ENCODE measurements around the gene IER5L. TPM values are rescaled to one million over a fixed set of nuclear protein-coding genes. Genes with fewer than 3 reads are reported as not detected.
A peak's percentile ranks its signal among the peaks of the same experiment; 100 is the strongest.

IER5L gene
- total and polyA plus RNA-seq, 9 of the 15 experiments (the other 6 are each of a cell fraction or from before 2014, with no cell fraction given), result 0.14 to 11.9 (median 0.52) TPM

DNA sequence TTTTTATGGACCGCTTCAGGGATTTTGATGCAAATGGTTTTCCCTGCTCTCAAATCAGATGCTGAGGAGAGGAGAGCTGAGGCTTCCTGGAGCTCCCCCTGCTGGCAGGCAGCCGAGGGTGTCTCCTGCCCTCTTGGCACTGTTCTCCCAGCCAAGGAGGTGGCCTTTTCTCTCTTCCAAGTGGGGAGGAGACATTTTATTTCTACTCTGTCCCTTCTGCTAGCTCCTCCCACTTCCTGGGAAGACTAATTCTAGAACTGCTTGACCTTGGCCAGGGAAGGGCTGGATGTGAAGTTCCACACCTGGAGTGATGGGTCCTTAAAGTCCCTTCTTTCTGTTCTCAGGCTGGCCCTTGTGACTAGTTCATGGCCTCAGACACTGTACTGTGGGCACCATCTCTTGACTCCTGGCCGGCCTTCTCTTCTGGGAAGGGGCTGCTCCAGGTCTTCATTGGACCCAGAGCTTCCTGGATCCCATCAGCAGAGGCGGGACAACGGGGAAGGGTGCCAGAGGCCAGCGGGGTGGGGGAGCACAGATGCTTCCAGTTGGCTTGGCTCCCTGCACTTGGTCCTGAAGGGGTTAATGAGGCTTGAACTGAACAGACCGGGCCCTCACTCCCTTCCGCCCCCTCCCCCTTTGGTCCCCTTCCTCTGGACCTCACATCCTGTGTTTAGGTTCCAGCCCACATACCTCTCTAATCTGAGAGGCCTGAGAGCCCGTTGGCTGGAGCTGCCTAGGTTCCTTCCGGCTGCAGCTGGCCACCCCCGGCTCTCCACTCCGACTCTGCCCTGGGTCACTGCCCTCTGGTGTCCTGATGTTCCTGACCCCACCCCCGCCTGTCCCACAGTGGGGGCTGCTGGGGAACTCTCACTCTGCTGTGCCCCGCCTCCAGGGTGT, 34.8 kb downstream of the IER5L start (continued):
- TF ChIP-seq, protein P1, sequence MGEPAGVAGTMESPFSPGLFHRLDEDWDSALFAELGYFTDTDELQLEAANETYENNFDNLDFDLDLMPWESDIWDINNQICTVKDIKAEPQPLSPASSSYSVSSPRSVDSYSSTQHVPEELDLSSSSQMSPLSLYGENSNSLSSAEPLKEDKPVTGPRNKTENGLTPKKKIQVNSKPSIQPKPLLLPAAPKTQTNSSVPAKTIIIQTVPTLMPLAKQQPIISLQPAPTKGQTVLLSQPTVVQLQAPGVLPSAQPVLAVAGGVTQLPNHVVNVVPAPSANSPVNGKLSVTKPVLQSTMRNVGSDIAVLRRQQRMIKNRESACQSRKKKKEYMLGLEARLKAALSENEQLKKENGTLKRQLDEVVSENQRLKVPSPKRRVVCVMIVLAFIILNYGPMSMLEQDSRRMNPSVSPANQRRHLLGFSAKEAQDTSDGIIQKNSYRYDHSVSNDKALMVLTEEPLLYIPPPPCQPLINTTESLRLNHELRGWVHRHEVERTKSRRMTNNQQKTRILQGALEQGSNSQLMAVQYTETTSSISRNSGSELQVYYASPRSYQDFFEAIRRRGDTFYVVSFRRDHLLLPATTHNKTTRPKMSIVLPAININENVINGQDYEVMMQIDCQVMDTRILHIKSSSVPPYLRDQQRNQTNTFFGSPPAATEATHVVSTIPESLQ (CRISPR knock-in tag; IDR thresholded peaks at IDR 0.05), result no peak
- TF ChIP-seq ZZZ3 (IDR thresholded peaks at IDR 0.05) (no peak), ZNF143 (CRISPR knock-in tag; IDR thresholded peaks at IDR 0.05) (no peak), NR2C1 (IDR thresholded peaks at IDR 0.05) (no peak), NR2C1 (tag; IDR thresholded peaks at IDR 0.05) (no peak), TFAM (CRISPR knock-in tag; conservative IDR thresholded peaks at IDR 0.05) (no peak), SFPQ (IDR thresholded peaks at IDR 0.05; ENCODE audit: low read depth, low read length) (no peak), XRCC5 (IDR thresholded peaks at IDR 0.05; ENCODE audit: low read depth, low read length) (peak; percentile 76; the same call in 1 of the 2 replicates), RB1 (IDR thresholded peaks at IDR 0.05; ENCODE audit: low read depth) (no peak), SRSF3 (IDR thresholded peaks at IDR 0.05; ENCODE audit: insufficient read depth, low read length) (no peak), PTTG1 (tag; IDR thresholded peaks at IDR 0.05; ENCODE audit: low read depth) (no peak), ZNF133 (CRISPR knock-in tag; IDR thresholded peaks at IDR 0.05) (no peak), ZNF134 (CRISPR knock-in tag; conservative IDR thresholded peaks at IDR 0.05) (no peak), ZBTB11 (CRISPR knock-in tag; IDR thresholded peaks at IDR 0.05) (no peak), HDAC8 (tag; IDR thresholded peaks at IDR 0.05) (no peak), ELF1 (tag; IDR thresholded peaks at IDR 0.05) (no peak), MIER1 (IDR thresholded peaks at IDR 0.05; ENCODE audit: low read depth) (no peak), BRD4 (IDR thresholded peaks at IDR 0.05) (no peak), ELF2 (CRISPR knock-in tag; IDR thresholded peaks at IDR 0.05) (no peak)

Data from K562 (cell line).